ENCODE measurements around the gene ADD3. TPM values are rescaled to one million over a fixed set of nuclear protein-coding genes. Genes with fewer than 3 reads are reported as not detected.

The ADD3 gene
- total RNA-seq, 1 experiment from 2014 or later: 59.9 TPM

DNA sequence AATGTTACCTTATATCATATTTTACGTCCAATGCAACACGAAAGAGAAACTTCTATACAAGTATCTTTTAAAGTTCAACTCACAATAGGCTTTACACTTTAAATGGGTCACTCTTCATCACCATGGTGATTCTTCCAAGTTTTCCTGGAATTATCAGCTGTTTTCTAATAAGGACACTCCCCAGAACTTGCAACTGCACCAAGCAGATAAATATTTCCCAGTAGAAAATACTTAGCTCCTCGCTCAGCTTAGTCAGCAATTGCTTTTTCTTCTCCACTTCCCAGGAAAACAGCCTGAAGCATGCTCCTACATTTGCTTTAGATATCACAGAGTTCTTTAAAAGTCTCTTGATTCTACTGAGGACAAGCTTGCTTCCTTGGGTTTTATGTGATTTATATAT lies 25.7 kb upstream of the ADD3 start:
- no peak overlapping the region for H2BK15ac ChIP-seq (ENCODE audit: low read depth, low read length)
- H3K18ac ChIP-seq (ENCODE audit: insufficient read length, low read depth, low read length): no peak overlapping the region
- H3K27ac Mint-ChIP-seq: no peak overlapping the region
- no peak overlapping the region for H4K5ac ChIP-seq (ENCODE audit: insufficient read length, low read depth, low read length)
- H2BK20ac ChIP-seq (ENCODE audit: low read depth, low read length, poor library complexity, severe bottlenecking): no peak overlapping the region
- H3K23ac ChIP-seq (ENCODE audit: insufficient read length, low read depth, low read length): no peak overlapping the region
- peaks cover 4 to 8% (median 5%) of the 10 kb centered on the region in 3 experiments; a peak in 5 of 7 replicates for H3K36me3 Mint-ChIP-seq (ENCODE audit: insufficient read depth in 1 of 3, low read depth in 3 of 3)
- H3K14ac ChIP-seq (ENCODE audit: insufficient read depth, low read length): no peak overlapping the region
- H3K4me1 Mint-ChIP-seq: peaks cover 11 to 21% of the 10 kb centered on the region in 2 experiments
- H3K27ac ChIP-seq (ENCODE audit: insufficient read length, low read depth, low read length): no peak overlapping the region
- no peak overlapping the region for H2AK5ac ChIP-seq (ENCODE audit: insufficient read length, low read length)
- no peaks in the 10 kb centered on the region for H3K27me3 ChIP-seq (ENCODE audit: insufficient read depth, low read length)
- H3K4me2 ChIP-seq (ENCODE audit: insufficient read depth, insufficient read length, low read length): no peak overlapping the region
- H4K8ac ChIP-seq (replicated peaks; ENCODE audit: insufficient read length, low read depth, low read length): no peak overlapping the region
- no peak overlapping the region for H3K4ac ChIP-seq (ENCODE audit: low read depth, low read length)
- WGBS (ENCODE audit: extremely low coverage, insufficient read length, low lambda C conversion rate): no CpG with 5 or more reads among the region's 3 CpGs
- H3K79me2 ChIP-seq (ENCODE audit: insufficient read depth, low read length): no peaks in the 10 kb centered on the region; the same call in 1 of the 2 replicates
- H3K4me3 Mint-ChIP-seq: no peak overlapping the region
- H4K91ac ChIP-seq (ENCODE audit: insufficient read length, low read depth, low read length): no peak overlapping the region
- DNase-seq: no peak
- H2BK12ac ChIP-seq (ENCODE audit: insufficient read length, low read depth, low read length): no peak overlapping the region
- H3K23me2 ChIP-seq (ENCODE audit: insufficient read length, low read depth, low read length, poor library complexity, severe bottlenecking): no peaks in the 10 kb centered on the region
- H3K9me3 ChIP-seq (ENCODE audit: control insufficient read depth, low read depth, low read length): no peaks in the 10 kb centered on the region
- H3K27me3 Mint-ChIP-seq (ENCODE audit: low read depth): no peaks in the 10 kb centered on the region
- no peaks in the 10 kb centered on the region for H3K79me1 ChIP-seq (ENCODE audit: insufficient read depth, low read depth, low read length, poor library complexity, severe bottlenecking)
- no peak overlapping the region for H2AFZ ChIP-seq (ENCODE audit: low read length)
- H4K20me1 ChIP-seq (ENCODE audit: control insufficient read depth, insufficient read depth, insufficient read length): no peaks in the 10 kb centered on the region
- H2BK5ac ChIP-seq (ENCODE audit: insufficient read length, low read length): no peak overlapping the region
- H3K56ac ChIP-seq (ENCODE audit: insufficient read length, low read depth, low read length): no peak overlapping the region
- H3K9me3 Mint-ChIP-seq: peaks cover 6 to 9% of the 10 kb centered on the region in 2 experiments; a peak in 2 of 5 replicates
- no peak overlapping the region for H3K9ac ChIP-seq (ENCODE audit: extremely low read depth, insufficient read length, low read length)
- no peak overlapping the region for H3T11ph ChIP-seq (ENCODE audit: low read length)
- peaks cover 3% of the 10 kb centered on the region; the same call in 1 of the 2 replicates for H3K4me1 ChIP-seq (ENCODE audit: insufficient read depth, low read length)
- TF ChIP-seq, protein P1, sequence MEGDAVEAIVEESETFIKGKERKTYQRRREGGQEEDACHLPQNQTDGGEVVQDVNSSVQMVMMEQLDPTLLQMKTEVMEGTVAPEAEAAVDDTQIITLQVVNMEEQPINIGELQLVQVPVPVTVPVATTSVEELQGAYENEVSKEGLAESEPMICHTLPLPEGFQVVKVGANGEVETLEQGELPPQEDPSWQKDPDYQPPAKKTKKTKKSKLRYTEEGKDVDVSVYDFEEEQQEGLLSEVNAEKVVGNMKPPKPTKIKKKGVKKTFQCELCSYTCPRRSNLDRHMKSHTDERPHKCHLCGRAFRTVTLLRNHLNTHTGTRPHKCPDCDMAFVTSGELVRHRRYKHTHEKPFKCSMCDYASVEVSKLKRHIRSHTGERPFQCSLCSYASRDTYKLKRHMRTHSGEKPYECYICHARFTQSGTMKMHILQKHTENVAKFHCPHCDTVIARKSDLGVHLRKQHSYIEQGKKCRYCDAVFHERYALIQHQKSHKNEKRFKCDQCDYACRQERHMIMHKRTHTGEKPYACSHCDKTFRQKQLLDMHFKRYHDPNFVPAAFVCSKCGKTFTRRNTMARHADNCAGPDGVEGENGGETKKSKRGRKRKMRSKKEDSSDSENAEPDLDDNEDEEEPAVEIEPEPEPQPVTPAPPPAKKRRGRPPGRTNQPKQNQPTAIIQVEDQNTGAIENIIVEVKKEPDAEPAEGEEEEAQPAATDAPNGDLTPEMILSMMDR (conservative IDR thresholded peaks at IDR 0.05): no peak
- H2BK120ac ChIP-seq (ENCODE audit: low read depth, low read length, poor library complexity, severe bottlenecking): no peak overlapping the region

Measured in H9 (cell line).